Activated CD8-positive, alpha-beta memory T cell treated with anti-CD3 and anti-CD28 coated beads for 36 hours (primary cell): ENCODE results near the gene PTCSC3. TPM values are rescaled to one million over a fixed set of nuclear protein-coding genes. Genes with fewer than 3 reads are reported as not detected.
"Not testable (repeated sequence)": the region's sequence is repeated elsewhere in the genome, so short reads cannot be mapped to it uniquely, and the experiment has no call there.

Source experiments
- CTCF ChIA-PET: fragments of 350-600 bp; sonication (Branson Sonifier 250); formaldehyde crosslinking; loops from one replicate; lab custom pipeline; 2021; ENCODE audit warnings: antibody characterized with exemption; lab: Charles Lee
- POLR2A ChIA-PET: fragments of 350-600 bp; sonication (Branson Sonifier 250); formaldehyde crosslinking; loops from one replicate; lab custom pipeline; 2021; ENCODE audit warnings: antibody characterized with exemption; lab: Charles Lee
- total RNA-seq, 2 experiments: library from RNA; stranded (reverse); gene quantifications; one replicate each; pipeline ENCODE4 v1.2.3, GENCODE V29; 2021

The PTCSC3 gene
- total RNA-seq, 2 experiments from 2014 or later, result not detected

DNA sequence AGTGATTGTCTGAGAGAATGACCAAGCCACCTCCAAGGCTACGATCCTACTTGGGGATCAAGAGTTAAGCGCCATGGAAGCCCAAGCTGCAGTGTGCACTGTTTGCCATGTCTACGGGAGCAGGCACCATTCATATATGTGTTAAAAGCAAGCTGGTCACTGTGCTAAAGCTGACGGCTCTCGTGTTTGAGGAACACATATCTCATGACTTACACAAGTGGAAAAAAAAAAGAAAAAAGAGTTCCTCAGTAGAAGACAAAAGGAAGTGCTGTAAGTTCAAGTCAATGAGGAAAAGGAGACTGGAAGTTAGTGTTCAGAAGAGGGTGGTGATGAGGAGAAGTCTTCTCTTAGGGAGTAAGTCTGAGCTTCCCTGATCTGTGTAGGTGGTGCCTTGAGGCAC is 4.9 kb upstream of the PTCSC3 start:
- ChIA-PET POLR2A (no interaction called here), CTCF (no interaction called here)

DNA sequence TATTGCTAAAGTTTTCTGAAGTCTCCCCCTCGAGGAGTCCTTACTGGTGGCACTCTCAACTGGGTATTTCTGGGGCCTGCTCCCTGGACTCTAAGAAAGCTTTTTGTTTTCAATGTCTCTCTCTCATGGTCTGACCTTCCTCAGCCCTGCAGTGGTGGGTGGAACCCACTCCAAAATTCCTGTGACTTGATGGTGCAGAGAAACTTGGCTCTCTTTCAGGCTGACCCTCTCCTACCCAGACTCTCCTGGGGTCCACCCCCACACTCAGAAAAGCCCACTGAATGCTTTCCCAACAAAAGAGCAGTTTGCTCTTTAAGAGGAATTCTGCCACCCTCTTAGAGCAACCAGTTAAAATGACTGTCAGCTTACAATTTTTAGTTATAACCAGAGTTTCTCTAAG is 967 bp upstream of the PTCSC3 start:
- ChIA-PET POLR2A (no interaction called here), CTCF (no interaction called here)

DNA sequence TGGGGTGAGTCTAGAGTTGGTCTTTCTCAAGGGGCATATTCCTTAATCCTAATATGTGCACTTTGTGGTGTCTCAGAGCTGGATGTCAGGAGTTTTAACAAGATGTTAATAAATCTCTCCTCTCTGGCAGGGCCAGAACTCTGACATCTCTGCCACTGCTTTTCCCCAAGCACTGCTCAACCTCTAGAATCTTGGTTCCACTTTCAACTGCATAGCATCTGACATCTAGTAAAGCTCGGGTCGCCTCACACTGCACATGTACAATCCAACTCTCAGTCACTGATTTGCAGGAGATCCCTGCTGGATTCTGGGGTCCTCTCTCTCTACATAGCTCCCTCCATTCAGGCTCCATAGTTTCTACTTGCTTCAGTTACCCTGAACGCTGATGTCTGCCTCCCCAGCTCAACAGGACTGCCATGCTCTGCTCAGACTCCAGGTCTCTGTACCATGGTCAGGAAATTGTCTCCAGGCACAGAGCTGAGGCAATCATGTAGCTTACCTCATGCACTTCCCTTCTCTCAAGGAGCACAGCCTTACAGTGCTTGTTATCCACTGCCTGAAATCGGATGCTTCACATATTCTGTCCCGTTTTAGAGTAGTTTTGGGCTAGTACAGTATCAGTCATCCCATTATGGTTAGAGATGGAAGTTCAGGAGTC is 1.6 kb downstream of the PTCSC3 start:
- CTCF ChIA-PET, result no interaction called here
- POLR2A ChIA-PET, result no interaction called here

GRCh38 chr14:36173161-36173560 is 3.4 kb downstream of the PTCSC3 start:
- CTCF ChIA-PET, result no interaction called here
- POLR2A ChIA-PET, result no interaction called here

- CTCF ChIA-PET, result no interaction called here
- POLR2A ChIA-PET, result no interaction called here
These were observed 4.9 kb downstream of the PTCSC3 start for GRCh38 chr14:36171607-36172006.

- CTCF ChIA-PET, result no interaction called here
- POLR2A ChIA-PET, result no interaction called here
These were observed 9.1 kb downstream of the PTCSC3 start for GRCh38 chr14:36167431-36167830.

GRCh38 chr14:36163451-36163850 is 13.1 kb downstream of the PTCSC3 start:
- CTCF ChIA-PET, result no interaction called here
- POLR2A ChIA-PET, result no interaction called here

GRCh38 chr14:36162267-36162666 is 14.3 kb downstream of the PTCSC3 start:
- CTCF ChIA-PET, result no interaction called here
- POLR2A ChIA-PET, result no interaction called here

GRCh38 chr14:36161776-36162175 is 14.7 kb downstream of the PTCSC3 start:
- POLR2A ChIA-PET, result no interaction called here

DNA sequence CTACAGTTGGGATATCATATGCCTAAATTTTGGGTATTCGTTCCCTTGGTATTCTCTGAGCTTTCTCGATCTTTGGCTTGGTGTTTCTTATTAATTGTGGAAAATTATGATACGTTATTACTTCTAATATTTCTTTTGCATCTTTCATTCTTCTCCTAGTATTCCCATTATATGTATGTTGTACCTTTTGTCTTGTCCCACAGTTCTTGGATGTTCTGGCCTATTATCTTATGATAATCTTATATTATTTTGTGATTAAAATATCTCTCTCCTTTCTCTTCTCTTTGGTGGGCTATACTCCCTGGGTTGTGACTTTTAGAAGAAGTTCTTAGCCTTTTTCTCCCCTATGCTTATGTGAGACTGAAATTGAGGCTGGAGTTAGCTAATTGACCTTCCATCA is 25.2 kb downstream of the PTCSC3 start:
- ChIA-PET CTCF (no interaction called here), POLR2A (no interaction called here)

More at GRCh38 chr14:36161776-36162175, 14.7 kb downstream of the PTCSC3 start:
- CTCF ChIA-PET, result no interaction called here

- POLR2A ChIA-PET, result no interaction called here
- CTCF ChIA-PET, result no interaction called here
These were observed 42.5 kb downstream of the PTCSC3 start for GRCh38 chr14:36134038-36134437.

- ChIA-PET CTCF (no interaction called here), POLR2A (no interaction called here)
These were observed 43.7 kb downstream of the PTCSC3 start for GRCh38 chr14:36132826-36133225.

DNA sequence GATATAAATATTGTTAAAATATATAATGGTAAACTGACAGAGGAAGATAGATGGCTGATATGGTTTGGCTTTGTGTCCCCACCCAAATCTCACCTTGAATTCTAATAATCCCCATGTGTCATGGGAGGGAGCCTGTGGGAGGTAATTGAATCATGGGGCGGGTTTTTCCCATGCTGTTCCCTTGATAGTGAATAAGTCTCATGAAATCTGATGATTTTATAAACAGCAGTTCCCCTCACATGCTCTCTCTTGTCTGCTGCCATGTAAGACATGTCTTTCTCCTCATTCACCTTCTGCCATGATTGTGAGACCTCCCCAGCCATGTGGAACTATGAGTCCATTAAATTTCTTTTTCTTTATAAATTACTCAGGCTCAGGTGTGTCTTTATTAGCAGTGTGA is 46.3 kb downstream of the PTCSC3 start:
- ChIA-PET POLR2A (no interaction called here), CTCF (interaction anchor here (0.6 kb wide), 1 partner anchor 1776 kb away, joined by 4 read pairs; no protein-coding TSS in a partner anchor)

GRCh38 chr14:36129181-36129580 is 47.3 kb downstream of the PTCSC3 start:
- POLR2A ChIA-PET, result no interaction called here
- CTCF ChIA-PET, result no interaction called here

GRCh38 chr14:36113341-36113740 is 63.2 kb downstream of the PTCSC3 start:
- ChIA-PET CTCF (no interaction called here), POLR2A (no interaction called here)

GRCh38 chr14:36111822-36112583 is 64.5 kb downstream of the PTCSC3 start:
- POLR2A ChIA-PET, result no interaction called here
- CTCF ChIA-PET, result no interaction called here

- CTCF ChIA-PET, result no interaction called here
- POLR2A ChIA-PET, result no interaction called here
These were observed 71.1 kb downstream of the PTCSC3 start for GRCh38 chr14:36105401-36105800.

DNA sequence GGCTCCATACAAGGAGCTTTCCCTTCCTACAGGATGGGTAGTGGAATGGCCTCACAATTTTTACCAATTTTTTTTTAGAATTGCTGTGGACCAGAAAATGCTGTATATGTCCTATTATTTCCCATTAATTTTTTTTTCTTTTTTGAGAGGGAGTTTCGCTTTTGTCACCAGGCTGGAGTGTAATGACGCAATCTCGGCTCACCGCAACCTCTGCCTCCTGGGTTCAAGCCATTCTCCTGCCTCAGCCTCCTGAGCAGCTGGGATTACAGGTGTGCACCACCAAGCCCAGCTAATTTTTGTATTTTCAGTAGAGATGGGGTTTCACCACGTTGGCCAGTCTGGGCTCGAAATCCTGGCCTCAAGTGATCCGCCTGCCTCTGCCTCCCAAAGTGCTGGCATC is 72.3 kb downstream of the PTCSC3 start:
- CTCF ChIA-PET, POLR2A ChIA-PET: not testable (repeated sequence)

DNA sequence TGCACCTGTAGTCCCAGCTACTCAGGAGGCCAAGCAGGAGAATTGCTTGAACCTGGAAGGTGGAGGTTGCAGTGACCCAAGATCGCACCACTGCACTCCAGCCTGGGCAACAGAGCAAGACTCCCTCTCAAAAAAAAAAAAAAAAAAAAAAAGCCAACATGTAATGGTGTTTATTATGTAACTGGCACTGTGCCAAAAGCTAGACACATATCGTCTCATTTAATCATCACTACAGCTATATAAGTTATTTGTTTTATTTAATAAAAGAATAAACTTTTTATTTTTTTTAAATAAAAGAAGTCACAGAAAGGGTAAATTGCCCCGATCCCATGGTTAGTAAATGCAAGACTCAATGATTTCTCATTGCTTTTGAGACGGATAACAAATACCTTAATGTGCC is 76.9 kb downstream of the PTCSC3 start:
- ChIA-PET POLR2A (no interaction called here), CTCF (no interaction called here)

GRCh38 chr14:36097356-36097755 is 79.2 kb downstream of the PTCSC3 start:
- CTCF ChIA-PET, result interaction anchor here (1.2 kb wide), 1 partner anchor 9 kb away, joined by 3 read pairs; no protein-coding TSS in a partner anchor
- POLR2A ChIA-PET, result no interaction called here

DNA sequence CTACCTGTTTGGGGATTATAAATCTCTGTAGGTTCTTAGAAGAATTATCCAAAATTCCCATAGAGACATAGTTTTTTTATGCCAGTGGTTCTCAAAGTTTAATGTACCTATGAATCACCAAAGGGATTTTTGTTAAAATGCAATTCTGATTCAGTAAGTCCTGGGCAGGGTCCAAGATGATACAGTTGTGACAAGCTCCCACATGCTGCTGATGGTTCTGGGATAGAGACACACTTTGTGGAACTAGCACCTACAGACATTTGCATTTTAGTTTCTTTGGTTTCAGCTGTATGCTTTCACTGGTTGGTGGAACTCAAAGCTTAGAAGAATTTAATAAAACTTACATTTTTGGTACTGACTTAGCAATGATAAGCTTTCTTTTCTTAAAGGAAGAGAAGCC is 80.4 kb downstream of the PTCSC3 start:
- ChIA-PET POLR2A (no interaction called here), CTCF (no interaction called here)
